Esophagus squamous epithelium (tissue), 4 donors: Measurements from ENCODE around the gene FAIM2.
"Not testable (repeated sequence)": the region's sequence is repeated elsewhere in the genome, so short reads cannot be mapped to it uniquely, and the experiment has no call there.

Experiments
- CTCF ChIP-seq, 6 experiments: fragments of 450-650 bp in 4 of 6; fragments of 200-600 bp in 2 of 6; sonication (generic) in 2 of 6; IDR thresholded peaks; one replicate each; pipeline ENCODE4 v1.5.1; 2016 to 2019; ENCODE audit warnings: antibody characterized with exemption in 6 of 6, mild to moderate bottlenecking in 4 of 6, moderate library complexity in 4 of 6
- POLR2A ChIP-seq, 4 donors: fragments of 450-650 bp; IDR thresholded peaks; one replicate each; pipeline ENCODE4 v1.6.1; 2017; ENCODE audit warnings: antibody characterized with exemption in 4 of 4, mild to moderate bottlenecking in 4 of 4, moderate library complexity in 3 of 4

GRCh38 chr12:49871811-49872251 is 31.9 kb downstream of the FAIM2 start:
- not testable (repeated sequence) for TF ChIP-seq CTCF, POLR2A (IDR thresholded peaks at IDR 0.05)
